Smooth muscle cell of the brain vasculature (primary cell): Measurements from ENCODE around the gene AGAP2.

ENCODE experiments used
- DNase-seq: peaks from one replicate; pipeline ENCODE4 v3.0.0-alpha.2; 2012; ENCODE audit warnings: low read depth, low spot score

AGAP2 gene

DNA sequence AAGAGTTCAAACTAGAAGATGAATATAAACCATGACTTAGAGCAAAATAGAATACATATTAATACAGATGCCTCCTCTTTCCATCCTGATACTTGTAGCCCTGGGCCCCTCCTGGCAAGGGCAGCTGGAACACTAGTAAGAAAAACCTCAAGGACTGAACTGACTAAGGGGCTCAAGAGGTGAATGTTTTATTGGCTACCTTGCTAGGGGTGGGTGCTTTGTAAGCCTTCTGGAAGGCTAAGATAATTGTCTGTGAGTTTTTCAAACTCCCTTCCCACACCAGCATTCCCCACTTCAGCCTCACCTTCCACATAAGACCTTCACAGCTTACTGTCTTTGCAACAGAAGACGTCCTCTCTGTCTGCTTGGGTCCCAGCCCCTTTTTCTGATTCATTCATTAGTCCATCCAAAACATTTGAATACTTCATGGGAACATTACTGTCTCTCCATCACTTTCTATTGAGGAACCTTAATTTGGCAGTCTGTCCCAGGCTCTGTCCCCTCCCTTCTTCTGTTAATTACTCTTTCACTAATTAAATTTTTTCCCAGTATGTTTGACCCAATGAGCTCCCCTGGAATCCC is 15.3 kb upstream of the AGAP2 start:
- no peak for DNase-seq

GRCh38 chr12:57752668-57753000 is 14.1 kb upstream of the AGAP2 start:
- DNase-seq = no peak

- DNase-seq = peak; percentile 99
Measured at GRCh38 chr12:57751788-57752667, 13.5 kb upstream of the AGAP2 start, which contains the start of gene CDK4. Gene CDK4, minus strand, starts transcription at chr12:57752310. Its CDS starts 593 bp downstream, at chr12:57751717.

GRCh38 chr12:57751432-57751787 is 12.9 kb upstream of the AGAP2 start:
- DNase-seq = no peak

GRCh38 chr12:57750561-57751431 is 12.3 kb upstream of the AGAP2 start:
- DNase-seq = no peak

GRCh38 chr12:57749061-57749460 is 10.5 kb upstream of the AGAP2 start:
- no peak for DNase-seq

- DNase-seq = no peak
Measured at GRCh38 chr12:57746025-57746424, 7.5 kb upstream of the AGAP2 start.

- DNase-seq = no peak
Measured at GRCh38 chr12:57745485-57745881, 6.9 kb upstream of the AGAP2 start.

DNA sequence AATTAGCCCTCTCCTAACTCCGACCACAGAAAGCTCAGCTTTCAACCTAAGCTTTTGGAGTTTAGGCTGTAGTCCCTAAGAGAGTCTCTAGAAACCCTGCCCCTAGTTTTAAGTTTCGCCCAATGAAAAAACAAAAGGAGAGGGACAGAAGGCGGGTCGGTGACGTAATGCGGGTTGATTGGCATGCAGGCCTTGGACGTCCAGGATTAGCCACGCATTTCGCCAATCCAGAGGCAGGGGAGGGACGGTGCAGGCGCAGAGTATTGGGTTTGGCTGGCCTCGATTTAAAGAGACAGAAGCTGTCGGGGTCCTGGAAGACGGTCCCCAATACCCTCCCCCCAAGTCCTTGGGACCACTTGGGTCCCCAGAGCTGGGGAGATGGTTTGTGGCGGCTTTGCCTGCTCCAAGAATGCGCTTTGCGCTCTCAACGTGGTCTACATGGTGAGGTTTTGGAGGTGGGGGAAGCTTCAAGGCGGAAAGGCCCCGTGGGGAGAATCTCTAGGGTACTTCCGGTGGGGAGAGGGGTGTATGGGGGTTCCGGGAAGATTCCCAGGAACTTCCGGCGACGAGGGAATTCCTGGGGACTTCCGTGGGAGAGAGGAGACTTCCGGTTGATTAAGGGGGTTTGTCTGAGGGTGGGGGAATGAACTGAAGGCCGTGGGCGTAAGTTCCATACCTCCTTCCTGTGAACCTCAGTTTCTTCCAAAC is 6.4 kb upstream of the AGAP2 start, which contains the start of gene TSPAN31:
TSS of gene TSPAN31 (plus strand) at position 263 of the 708 bp plus-strand sequence. CDS start at position 379, 116 bp downstream.
- DNase-seq = peak; percentile 94

DNA sequence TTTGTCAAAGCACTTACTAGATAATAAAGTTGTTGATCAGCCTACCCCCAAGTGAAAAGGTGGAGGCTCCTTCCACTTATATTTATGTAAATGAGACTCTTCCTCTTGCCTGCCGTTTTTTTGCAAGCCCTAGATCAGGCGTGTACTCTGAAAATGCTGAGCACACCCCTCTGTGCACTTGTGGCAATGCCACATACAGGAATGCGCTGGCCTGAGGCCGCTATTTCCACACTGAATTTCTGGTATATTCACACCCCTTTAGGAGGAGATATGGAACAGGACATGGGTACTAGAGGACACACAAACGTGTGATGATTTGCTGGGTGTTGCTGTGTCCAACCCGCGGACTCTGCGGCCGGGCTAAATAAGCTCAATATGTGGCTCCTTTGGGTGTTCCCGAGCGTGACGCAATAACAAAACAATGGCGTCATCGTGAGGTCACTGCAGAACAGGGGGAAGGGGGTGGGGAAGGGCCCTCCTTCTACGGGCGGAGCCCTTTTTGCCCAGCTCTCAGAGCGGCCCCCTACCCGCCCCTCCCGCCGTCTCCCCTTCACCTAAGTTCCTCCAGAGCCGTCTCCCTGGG is 5.7 kb upstream of the AGAP2 start:
- DNase-seq = no peak

- no peak for DNase-seq
Measured at GRCh38 chr12:57743769-57744168, 5.2 kb upstream of the AGAP2 start.

- DNase-seq = no peak
Measured at GRCh38 chr12:57741844-57742738, 3.5 kb upstream of the AGAP2 start.

- no peak for DNase-seq
Measured at GRCh38 chr12:57741413-57741789, 2.9 kb upstream of the AGAP2 start.

DNA sequence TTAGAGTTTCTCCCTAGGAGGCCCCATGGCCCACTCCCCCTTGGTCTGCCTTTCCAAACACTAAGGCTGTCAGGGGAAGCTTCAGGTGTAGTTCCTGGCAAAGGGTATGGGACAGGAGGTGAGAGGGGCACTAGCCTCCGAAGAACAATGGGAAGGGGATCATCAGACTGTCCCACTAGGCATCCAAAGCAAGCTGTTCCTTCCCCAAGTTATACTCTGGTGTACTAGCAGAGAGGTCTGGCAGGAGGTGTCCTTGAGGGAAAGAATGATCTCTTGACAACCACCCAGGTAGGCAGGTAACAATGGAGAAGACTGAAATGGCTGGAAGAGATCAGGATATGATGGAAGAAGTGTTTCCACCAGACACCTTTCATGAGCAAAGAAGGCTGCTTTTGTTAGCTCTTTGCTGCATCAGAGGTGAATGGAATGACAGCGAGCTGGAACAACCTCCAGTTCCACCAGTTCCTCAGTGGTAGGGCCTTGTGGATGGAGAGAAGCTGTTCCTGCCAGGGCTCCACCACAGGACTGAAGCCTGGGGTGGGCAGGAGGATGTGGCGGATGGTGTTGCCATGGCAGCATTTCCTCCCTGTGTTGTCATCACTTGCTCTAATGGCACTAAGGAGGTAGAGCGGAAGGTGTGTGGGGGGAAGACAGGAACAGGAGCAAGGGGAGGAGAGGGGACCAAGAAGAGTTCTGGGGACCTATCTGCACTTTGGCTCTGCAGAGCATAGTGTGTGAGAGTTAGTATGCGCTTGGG is 2.3 kb upstream of the AGAP2 start:
- no peak for DNase-seq

DNA sequence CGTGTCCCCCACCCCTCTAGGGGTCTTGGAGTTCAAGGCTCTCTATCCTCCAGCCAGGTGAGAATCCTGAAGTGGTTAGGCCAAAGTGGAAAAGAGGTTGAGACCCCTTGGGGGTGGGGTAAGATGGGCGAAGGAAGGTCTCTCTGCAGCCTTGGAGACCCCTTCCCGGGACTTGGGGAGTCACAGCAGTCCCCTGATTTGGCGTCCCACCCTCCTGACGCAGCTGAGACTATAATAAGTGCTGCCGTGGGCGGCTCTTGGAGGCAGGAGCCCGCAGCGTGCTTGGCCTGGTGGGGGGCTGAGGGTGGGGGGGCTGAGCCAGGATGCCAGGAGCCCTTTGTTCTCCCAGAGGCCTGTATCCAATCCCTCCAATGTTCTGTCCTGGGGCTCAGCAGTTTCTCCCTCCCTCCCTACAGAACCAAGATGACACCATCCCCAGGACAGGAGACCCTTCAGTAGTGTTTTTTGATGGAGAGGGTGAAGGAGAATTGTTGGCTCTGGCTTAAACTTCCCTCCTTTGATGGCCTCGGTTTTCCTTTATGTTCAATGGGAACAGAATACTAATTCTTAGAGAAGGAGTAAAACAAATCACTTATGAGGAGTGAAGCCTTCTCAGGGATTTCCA is 1.5 kb upstream of the AGAP2 start:
- no peak for DNase-seq

DNA sequence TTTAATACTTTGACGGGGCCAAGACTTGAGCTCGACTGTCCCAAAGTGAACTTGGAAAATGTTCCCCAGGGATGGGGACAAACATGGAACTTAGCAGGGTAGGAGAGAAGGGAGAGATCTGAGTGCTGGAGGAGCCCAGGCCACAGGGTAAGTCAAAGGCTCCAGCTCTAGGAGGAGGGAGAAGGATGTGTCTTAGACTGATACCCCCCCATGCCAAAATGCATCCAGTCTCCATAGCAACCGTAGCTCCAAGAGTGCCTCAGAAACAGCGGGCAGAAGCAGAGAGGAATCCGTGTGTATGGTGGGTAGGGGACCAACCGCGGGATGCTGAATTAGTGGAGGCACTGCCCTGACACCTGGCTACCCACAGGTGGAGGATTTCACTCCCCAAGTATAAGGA is 845 bp upstream of the AGAP2 start:
- DNase-seq = no peak

- no peak for DNase-seq
Measured at GRCh38 chr12:57737467-57738460, 778 bp downstream of the AGAP2 start.
